Glutamatergic neuron (in vitro differentiated cells): ENCODE results near the gene MTG2. TPM values are rescaled to one million over a fixed set of nuclear protein-coding genes. Genes with fewer than 3 reads are reported as not detected.

ENCODE experiments used
- DNase-seq: peaks from one replicate; pipeline ENCODE4 v3.0.0; 2022
- H3K27ac Mint-ChIP-seq: one replicate; pipeline ENCODE4 v1.8.0; 2020; ENCODE audit warnings: mild to moderate bottlenecking, mixed read lengths, inconsistent platforms; ENCODE audit not compliant: unreplicated experiment
- H3K27me3 Mint-ChIP-seq: one replicate; pipeline ENCODE4 v1.8.0; 2020; ENCODE audit warnings: mild to moderate bottlenecking, moderate library complexity, mixed read lengths, inconsistent platforms; ENCODE audit not compliant: unreplicated experiment
- H3K36me3 Mint-ChIP-seq: one replicate; pipeline ENCODE4 v1.8.0; 2020; ENCODE audit warnings: mild to moderate bottlenecking, mixed read lengths, inconsistent platforms; ENCODE audit not compliant: unreplicated experiment
- H3K4me1 Mint-ChIP-seq: one replicate; pipeline ENCODE4 v1.8.0; 2020; ENCODE audit warnings: mild to moderate bottlenecking, low read depth, mixed read lengths, inconsistent platforms; ENCODE audit not compliant: unreplicated experiment
- H3K4me3 Mint-ChIP-seq: one replicate; pipeline ENCODE4 v1.8.0; 2020; ENCODE audit warnings: mild to moderate bottlenecking, mixed read lengths, inconsistent platforms; ENCODE audit not compliant: unreplicated experiment
- H3K9me3 Mint-ChIP-seq: one replicate; pipeline ENCODE4 v1.8.0; 2020; ENCODE audit warnings: mild to moderate bottlenecking, moderate library complexity, mixed read lengths, inconsistent platforms; ENCODE audit not compliant: unreplicated experiment
- total RNA-seq: library from RNA; stranded (reverse); fragmentation: NEBNext Ultra II Directional; extraction: Animal tissue kit (Norgen Biotek cat#: 25700); gene quantifications from one replicate; pipeline ENCODE4 v1.2.1, GENCODE V29; 2021; ENCODE audit not compliant: unreplicated experiment
- TF ChIP-seq, protein P1 (sequence below): fragments of 200-600 bp; sonication (generic); IDR thresholded peaks from one replicate; pipeline ENCODE4 v1.5.0; 2021; ENCODE audit not compliant: partially characterized antibody, unreplicated experiment

The MTG2 gene
- total RNA-seq, 1 donor from 2014 or later = 27.1 TPM

- TF ChIP-seq, protein P1, sequence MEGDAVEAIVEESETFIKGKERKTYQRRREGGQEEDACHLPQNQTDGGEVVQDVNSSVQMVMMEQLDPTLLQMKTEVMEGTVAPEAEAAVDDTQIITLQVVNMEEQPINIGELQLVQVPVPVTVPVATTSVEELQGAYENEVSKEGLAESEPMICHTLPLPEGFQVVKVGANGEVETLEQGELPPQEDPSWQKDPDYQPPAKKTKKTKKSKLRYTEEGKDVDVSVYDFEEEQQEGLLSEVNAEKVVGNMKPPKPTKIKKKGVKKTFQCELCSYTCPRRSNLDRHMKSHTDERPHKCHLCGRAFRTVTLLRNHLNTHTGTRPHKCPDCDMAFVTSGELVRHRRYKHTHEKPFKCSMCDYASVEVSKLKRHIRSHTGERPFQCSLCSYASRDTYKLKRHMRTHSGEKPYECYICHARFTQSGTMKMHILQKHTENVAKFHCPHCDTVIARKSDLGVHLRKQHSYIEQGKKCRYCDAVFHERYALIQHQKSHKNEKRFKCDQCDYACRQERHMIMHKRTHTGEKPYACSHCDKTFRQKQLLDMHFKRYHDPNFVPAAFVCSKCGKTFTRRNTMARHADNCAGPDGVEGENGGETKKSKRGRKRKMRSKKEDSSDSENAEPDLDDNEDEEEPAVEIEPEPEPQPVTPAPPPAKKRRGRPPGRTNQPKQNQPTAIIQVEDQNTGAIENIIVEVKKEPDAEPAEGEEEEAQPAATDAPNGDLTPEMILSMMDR = no peak
- Mint-ChIP-seq H3K9me3 (no peaks in the 10 kb centered on the region), H3K27ac (no peak overlapping the region), H3K36me3 (no peaks in the 10 kb centered on the region), H3K4me1 (peaks cover 3% of the 10 kb centered on the region), H3K27me3 (peaks cover 7% of the 10 kb centered on the region), H3K4me3 (peak overlapping the region; percentile 87)
- DNase-seq = no peak
Observed at GRCh38 chr20:62238569-62239277, 55.9 kb downstream of the MTG2 start.

DNA sequence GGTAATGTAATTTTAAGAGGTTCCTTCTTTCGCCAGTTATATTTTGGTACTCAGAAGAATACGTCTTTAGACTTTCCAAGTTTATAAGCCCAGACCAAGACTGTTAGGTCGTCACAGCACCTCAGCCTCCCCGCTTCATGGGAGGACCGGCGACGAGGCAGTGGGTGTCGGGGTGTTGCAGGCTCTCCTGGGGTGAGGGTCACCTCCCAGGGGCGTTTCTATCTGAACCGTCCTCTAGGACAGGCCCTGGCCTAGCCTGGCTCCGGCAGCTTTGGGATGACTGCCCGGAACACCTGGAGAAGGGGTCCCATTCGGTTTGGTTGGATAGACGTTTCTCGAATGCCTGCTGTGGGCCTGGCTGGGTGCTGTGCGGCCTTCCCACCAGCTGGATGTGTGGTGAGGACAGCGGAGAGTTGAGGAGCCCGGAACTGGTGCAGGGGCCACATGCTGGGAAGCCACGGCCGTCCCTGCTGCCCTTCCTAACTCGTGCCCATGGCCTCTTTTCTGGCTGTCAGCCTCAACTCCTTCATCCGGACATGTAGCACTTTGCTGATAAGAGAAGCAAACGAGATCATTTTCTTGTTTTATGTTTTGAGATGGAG is 56.6 kb downstream of the MTG2 start:
- H3K9me3 Mint-ChIP-seq = no peaks in the 10 kb centered on the region
- H3K4me1 Mint-ChIP-seq = peaks cover 3% of the 10 kb centered on the region
- no peak for DNase-seq
- H3K36me3 Mint-ChIP-seq = no peaks in the 10 kb centered on the region
- H3K27me3 Mint-ChIP-seq = peaks cover 5% of the 10 kb centered on the region
- TF ChIP-seq, protein P1 = no peak
- peak overlapping the region; percentile 87 for H3K4me3 Mint-ChIP-seq
- no peak overlapping the region for H3K27ac Mint-ChIP-seq

GRCh38 chr20:62240020-62240685 is 57.3 kb downstream of the MTG2 start:
- H3K36me3 Mint-ChIP-seq = no peaks in the 10 kb centered on the region
- H3K27ac Mint-ChIP-seq = no peak overlapping the region
- H3K4me1 Mint-ChIP-seq = peaks cover 3% of the 10 kb centered on the region
- no peaks in the 10 kb centered on the region for H3K9me3 Mint-ChIP-seq
- TF ChIP-seq, protein P1 = no peak
- H3K4me3 Mint-ChIP-seq = no peak overlapping the region
- peaks cover 3% of the 10 kb centered on the region for H3K27me3 Mint-ChIP-seq
- no peak for DNase-seq

GRCh38 chr20:62241506-62241905 is 58.7 kb downstream of the MTG2 start:
- peaks cover 3% of the 10 kb centered on the region for H3K27me3 Mint-ChIP-seq
- no peak overlapping the region for H3K4me3 Mint-ChIP-seq
- H3K4me1 Mint-ChIP-seq = peaks cover 8% of the 10 kb centered on the region
- H3K9me3 Mint-ChIP-seq = peaks cover 1% of the 10 kb centered on the region
- no peak overlapping the region for H3K27ac Mint-ChIP-seq
- TF ChIP-seq, protein P1 = no peak
- no peak for DNase-seq
- H3K36me3 Mint-ChIP-seq = no peaks in the 10 kb centered on the region

GRCh38 chr20:62242176-62242575 is 59.3 kb downstream of the MTG2 start:
- TF ChIP-seq, protein P1 = no peak

More at GRCh38 chr20:62242176-62242575, 59.3 kb downstream of the MTG2 start:
- Mint-ChIP-seq H3K4me1 (peaks cover 8% of the 10 kb centered on the region), H3K4me3 (no peak overlapping the region), H3K9me3 (peaks cover 1% of the 10 kb centered on the region), H3K27ac (no peak overlapping the region), H3K27me3 (peaks cover 3% of the 10 kb centered on the region), H3K36me3 (no peaks in the 10 kb centered on the region)
- DNase-seq = no peak
